ENCODE results near the gene TLK2.
"Not testable (repeated sequence)": the region's sequence is repeated elsewhere in the genome, so short reads cannot be mapped to it uniquely, and the experiment has no call there.

TLK2 gene

GRCh38 chr17:62524077-62524476 is 45.5 kb downstream of the TLK2 start:
- H3K4me3 ChIP-seq (ENCODE audit: low read depth, low read length); DNase-seq (ENCODE audit: low read depth): not testable (repeated sequence)

- DNase-seq (ENCODE audit: low read depth); H3K4me3 ChIP-seq (ENCODE audit: low read depth, low read length): not testable (repeated sequence)
Observed at GRCh38 chr17:62525317-62525716, 46.7 kb downstream of the TLK2 start.

- H3K4me3 ChIP-seq (ENCODE audit: low read depth, low read length); DNase-seq (ENCODE audit: low read depth): not testable (repeated sequence)
Observed at GRCh38 chr17:62530936-62531335, 52.3 kb downstream of the TLK2 start.

GRCh38 chr17:62536557-62536956 is 57.9 kb downstream of the TLK2 start:
- DNase-seq (ENCODE audit: low read depth); H3K4me3 ChIP-seq (ENCODE audit: low read depth, low read length): not testable (repeated sequence)

GRCh38 chr17:62541073-62541472 is 62.4 kb downstream of the TLK2 start:
- not testable (repeated sequence) for H3K4me3 ChIP-seq (ENCODE audit: low read depth, low read length); DNase-seq (ENCODE audit: low read depth)

- not testable (repeated sequence) for DNase-seq (ENCODE audit: low read depth); H3K4me3 ChIP-seq (ENCODE audit: low read depth, low read length)
Observed at GRCh38 chr17:62543278-62543775, 64.7 kb downstream of the TLK2 start.

GRCh38 chr17:62546066-62546465 is 67.4 kb downstream of the TLK2 start:
- DNase-seq (ENCODE audit: low read depth); H3K4me3 ChIP-seq (ENCODE audit: low read depth, low read length): not testable (repeated sequence)

- TF ChIP-seq CTCF (IDR thresholded peaks at IDR 0.05; ENCODE audit: control insufficient read depth, extremely low read depth, insufficient read depth) = peak; percentile 37
- H3K4me3 ChIP-seq (ENCODE audit: low read depth, low read length); DNase-seq (ENCODE audit: low read depth): not testable (repeated sequence)
Observed at GRCh38 chr17:62552851-62553659, 74.4 kb downstream of the TLK2 start.

- not testable (repeated sequence) for DNase-seq (ENCODE audit: low read depth); H3K4me3 ChIP-seq (ENCODE audit: low read depth, low read length)
Observed at GRCh38 chr17:62557532-62557931, 78.9 kb downstream of the TLK2 start.

GRCh38 chr17:62558941-62559340 is 80.3 kb downstream of the TLK2 start:
- H3K4me3 ChIP-seq (ENCODE audit: low read depth, low read length); DNase-seq (ENCODE audit: low read depth): not testable (repeated sequence)

- H3K4me3 ChIP-seq (ENCODE audit: low read depth, low read length); DNase-seq (ENCODE audit: low read depth): not testable (repeated sequence)
Observed at GRCh38 chr17:62560971-62561370, 82.3 kb downstream of the TLK2 start.

- TF ChIP-seq CTCF (IDR thresholded peaks at IDR 0.05; ENCODE audit: control insufficient read depth, extremely low read depth, insufficient read depth) = no peak
- DNase-seq (ENCODE audit: low read depth) = no peak
- H3K4me3 ChIP-seq (ENCODE audit: low read depth, low read length) = no peak overlapping the region
Observed at GRCh38 chr17:62562656-62563055, 84.0 kb downstream of the TLK2 start.

GRCh38 chr17:62565817-62566216 is 87.2 kb downstream of the TLK2 start:
- no peak for DNase-seq (ENCODE audit: low read depth)
- no peak for TF ChIP-seq CTCF (IDR thresholded peaks at IDR 0.05; ENCODE audit: control insufficient read depth, extremely low read depth, insufficient read depth)

More at GRCh38 chr17:62565817-62566216, 87.2 kb downstream of the TLK2 start:
- no peak overlapping the region for H3K4me3 ChIP-seq (ENCODE audit: low read depth, low read length)

Data from LNCaP clone FGC (cell line).